HK-2 (cell line): ENCODE measurements around the gene KCNH1.

Experiments
- DNase-seq: peaks from one replicate; pipeline ENCODE4 v3.0.0-alpha.2; 2018; ENCODE audit not compliant: unreplicated experiment

KCNH1 gene

DNA sequence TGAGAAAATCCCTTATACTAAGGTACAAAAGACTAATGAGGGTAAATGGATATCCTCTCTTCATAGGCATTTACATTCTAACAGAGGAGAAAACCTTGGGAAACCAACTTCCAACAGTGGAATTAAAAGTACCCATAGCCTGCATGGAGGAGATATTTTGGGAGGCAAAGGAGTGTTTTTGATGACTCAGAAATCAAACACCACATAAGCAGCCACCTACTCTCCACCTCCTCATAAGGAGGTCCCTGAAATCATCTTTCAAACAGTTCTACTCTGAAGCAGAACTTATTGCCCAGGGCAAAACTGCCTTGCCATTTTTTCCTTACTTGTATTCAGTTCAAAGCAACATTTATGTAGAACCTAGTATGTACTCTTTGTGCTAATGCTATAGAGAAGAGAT is 211.3 kb downstream of the KCNH1 start:
- DNase-seq: no peak

- DNase-seq: no peak
These were observed 212.9 kb downstream of the KCNH1 start for GRCh38 chr1:210920716-210921694.

DNA sequence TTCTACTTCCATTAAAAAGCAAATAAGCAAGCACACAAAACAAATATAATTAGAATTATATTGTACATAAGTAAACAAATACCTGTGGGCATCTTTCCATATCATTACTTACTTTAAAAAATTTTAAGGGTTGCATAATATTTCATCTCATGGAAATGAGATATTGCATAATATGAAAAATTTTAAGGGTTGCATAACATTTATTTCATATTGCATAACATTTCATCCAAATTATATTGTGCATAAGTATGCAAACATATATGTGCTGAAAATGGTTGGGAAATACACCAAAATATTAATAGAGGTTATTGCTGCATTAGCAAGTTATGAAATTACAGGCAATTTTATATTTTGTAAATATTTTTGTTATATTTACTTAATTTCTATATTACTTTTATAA is 213.7 kb downstream of the KCNH1 start:
- no peak for DNase-seq

- no peak for DNase-seq
These were observed 215.1 kb downstream of the KCNH1 start for GRCh38 chr1:210918893-210919292.

GRCh38 chr1:210917560-210918169 is 216.3 kb downstream of the KCNH1 start:
- DNase-seq: no peak

- no peak for DNase-seq
These were observed 217.4 kb downstream of the KCNH1 start for GRCh38 chr1:210916548-210916947.

GRCh38 chr1:210915890-210916507 is 217.9 kb downstream of the KCNH1 start:
- no peak for DNase-seq

- no peak for DNase-seq
These were observed 221.2 kb downstream of the KCNH1 start for GRCh38 chr1:210912752-210913151.

DNA sequence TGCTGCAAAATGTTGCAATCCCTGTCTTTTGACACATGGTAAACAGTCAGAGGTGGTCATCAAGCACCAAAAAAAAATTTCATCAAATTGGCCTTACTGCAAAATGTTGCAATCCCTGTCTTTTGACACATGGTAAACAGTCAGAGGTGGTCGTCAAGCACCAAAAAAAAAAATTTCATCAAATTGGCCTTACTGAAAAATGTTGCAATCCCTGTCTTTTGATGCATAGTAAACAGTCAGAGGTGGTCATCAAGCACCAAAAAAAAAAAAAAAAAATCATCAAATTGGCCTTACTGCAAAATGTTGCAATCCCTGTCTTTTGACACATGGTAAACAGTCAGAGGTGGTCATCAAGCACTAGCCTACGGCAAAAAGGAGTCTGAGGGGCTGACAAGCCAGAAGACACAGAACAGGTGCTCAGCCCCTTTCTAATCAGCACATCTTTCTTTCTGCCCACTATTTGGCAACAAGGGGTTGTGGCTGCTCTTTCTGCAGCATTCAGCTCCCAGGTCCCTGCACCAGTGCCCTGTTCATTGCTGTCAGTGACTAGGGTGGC is 223.8 kb downstream of the KCNH1 start:
- DNase-seq: no peak

GRCh38 chr1:210908791-210909190 is 225.2 kb downstream of the KCNH1 start:
- DNase-seq: no peak

GRCh38 chr1:210908257-210908656 is 225.7 kb downstream of the KCNH1 start:
- no peak for DNase-seq

DNA sequence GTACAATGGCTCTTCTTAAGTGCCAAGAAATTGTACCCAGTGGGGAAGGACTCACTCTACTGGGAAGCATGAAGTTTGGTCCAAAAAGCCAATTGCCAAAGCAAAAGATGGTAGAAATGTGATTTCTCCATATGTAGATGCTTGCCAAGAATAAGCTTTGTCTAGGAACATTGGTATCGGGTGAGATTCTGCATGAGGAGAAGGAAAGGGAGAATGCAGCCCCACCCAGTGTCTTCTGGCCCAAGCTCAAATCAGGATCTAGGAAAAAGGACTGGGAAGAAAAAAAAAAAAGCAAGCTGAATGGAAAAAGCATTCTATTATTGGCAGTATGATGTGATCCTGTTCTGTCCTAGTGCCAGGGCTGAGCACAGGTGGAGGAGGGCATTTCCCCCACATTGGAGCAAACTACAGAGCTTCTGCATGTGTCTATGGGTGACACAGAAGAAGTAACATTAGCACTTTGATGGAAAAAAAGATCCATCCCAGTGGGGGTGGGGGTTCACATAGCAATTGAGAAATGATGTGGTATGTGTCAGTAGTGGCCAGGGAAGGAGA is 226.6 kb downstream of the KCNH1 start:
- no peak for DNase-seq

- DNase-seq: no peak
These were observed 227.9 kb downstream of the KCNH1 start for GRCh38 chr1:210905944-210906453.

GRCh38 chr1:210905365-210905904 is 228.5 kb downstream of the KCNH1 start:
- DNase-seq: no peak

DNA sequence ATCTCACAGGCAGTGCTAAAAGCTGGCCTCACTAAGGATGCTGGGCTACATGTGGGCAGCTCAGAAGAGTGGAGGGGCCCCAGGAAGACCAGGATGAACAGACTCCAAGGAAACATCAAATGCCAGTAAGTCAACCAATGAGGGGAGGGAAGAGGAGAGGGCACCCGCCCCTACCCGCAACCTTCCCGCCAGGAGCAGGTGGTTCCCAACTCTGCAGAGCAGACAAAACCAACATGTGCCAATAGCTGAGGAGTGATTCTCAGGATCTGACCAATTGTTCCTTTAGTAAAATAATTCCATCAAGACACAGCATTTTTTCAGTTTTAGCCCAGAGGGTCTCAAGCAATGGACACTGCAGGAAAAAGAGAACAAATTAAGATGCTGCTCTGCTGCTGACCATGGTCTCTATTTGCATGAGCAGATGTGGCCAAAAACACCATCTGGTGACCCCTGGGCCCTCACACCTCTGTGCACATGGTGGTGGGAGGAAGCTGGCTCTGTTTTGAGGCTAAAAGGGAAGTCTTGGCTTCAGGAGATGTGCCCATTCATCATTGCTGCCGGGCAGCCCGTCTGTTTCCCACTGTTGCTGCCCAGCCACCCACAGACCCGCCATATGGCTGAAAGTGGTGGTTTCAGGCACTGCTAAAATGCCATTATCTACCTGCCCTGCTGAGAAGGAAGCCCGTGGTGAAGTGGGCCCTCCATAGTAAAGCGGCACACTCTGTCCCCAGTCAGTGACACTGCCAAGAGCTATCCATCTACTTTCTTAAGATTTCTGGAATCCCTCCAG is 231.8 kb downstream of the KCNH1 start:
- no peak for DNase-seq

DNA sequence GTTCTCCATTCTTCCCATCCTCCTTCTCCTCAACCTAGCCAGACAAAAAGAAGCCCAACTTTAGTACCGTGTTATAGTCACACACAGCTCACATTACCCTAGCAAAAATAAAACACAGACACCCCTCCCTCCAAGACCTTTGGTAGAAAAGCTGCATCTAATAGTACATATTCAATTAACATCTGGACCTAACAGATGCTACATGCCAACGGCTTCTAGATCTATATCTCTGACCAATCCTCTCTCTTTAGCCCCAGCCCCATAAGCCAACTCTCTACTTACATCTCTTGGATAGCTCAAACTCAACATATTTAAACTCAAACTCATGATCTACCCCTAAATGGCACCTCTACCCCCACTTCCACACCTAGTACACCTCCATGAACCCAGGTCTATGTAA is 233.1 kb downstream of the KCNH1 start:
- DNase-seq: no peak

- DNase-seq: no peak
These were observed 233.9 kb downstream of the KCNH1 start for GRCh38 chr1:210900079-210900478.

GRCh38 chr1:210899676-210900075 is 234.3 kb downstream of the KCNH1 start:
- DNase-seq: no peak

- DNase-seq: no peak
These were observed 235.5 kb downstream of the KCNH1 start for GRCh38 chr1:210898473-210898872.

DNA sequence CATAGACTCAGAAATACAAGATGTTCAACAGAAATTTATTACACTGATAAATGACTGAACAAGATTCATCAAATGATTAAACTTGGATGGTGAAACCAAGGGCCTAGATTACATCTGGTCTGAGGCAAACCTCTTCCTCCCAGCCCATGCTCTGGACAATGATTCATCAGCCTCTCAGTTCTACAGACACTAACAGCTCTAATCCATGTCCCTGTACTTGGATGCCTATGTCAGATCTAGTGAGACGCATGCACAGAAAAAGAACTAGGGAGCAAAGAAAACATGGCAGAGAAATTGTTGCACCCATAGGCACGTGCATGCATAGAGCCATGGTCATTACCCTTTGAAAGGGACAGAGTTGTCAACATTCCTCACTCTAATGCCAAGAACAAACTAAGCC is 250.1 kb downstream of the KCNH1 start:
- peak; percentile 63 for DNase-seq
